OCI-LY1 (cell line): ENCODE data around the gene RAB6A.

Experiments
- CTCF ChIP-seq: fragments of 200-600 bp; sonication (generic), shearing (Covaris generic); IDR thresholded peaks from 2 replicates; pipeline ENCODE4 v1.5.1; 2017; ENCODE audit warnings: mild to moderate bottlenecking, antibody characterized with exemption, low read length, moderate library complexity, mixed read lengths
- EZH2 ChIP-seq: fragments of 200-600 bp; sonication (generic), shearing (Covaris generic); IDR thresholded peaks from 2 replicates; pipeline ENCODE4 v1.8.0; 2017; ENCODE audit warnings: borderline replicate concordance, mixed run types, mild to moderate bottlenecking, antibody characterized with exemption, low read length, moderate library complexity, mixed read lengths

DNA sequence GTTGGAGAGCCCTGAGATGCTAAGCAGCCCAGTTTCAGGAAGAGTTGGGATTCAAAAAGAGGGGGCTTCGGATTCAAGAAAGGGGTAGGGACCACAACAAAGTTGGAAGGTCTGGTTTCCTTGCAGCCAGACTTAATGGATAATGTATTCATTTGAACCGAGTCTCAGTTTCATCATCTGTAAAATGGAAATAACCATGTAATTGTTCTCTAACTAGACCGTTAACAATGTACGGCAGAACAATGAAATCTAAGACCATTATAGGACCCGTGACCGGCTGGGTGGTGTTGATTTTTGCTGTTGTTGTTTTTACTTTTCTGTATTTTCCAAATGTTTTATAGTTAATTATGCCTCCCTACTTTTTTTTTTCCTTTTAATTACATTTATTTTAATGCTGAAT, 20.4 kb upstream of the RAB6A start:
- TF ChIP-seq EZH2 (no peak), CTCF (no peak)
